RKO (cell line): ENCODE data around the gene CYTH4.
"Not testable (repeated sequence)": the region's sequence is repeated elsewhere in the genome, so short reads cannot be mapped to it uniquely, and the experiment has no call there.

ENCODE experiments used
- DNase-seq: peaks from one replicate; pipeline ENCODE4 v3.0.0-alpha.2; 2016; ENCODE audit warnings: low spot score

CYTH4 gene

GRCh38 chr22:37310815-37311595, 28.7 kb downstream of the CYTH4 start:
- DNase-seq = no peak

GRCh38 chr22:37311761-37312312, 29.5 kb downstream of the CYTH4 start:
- no peak for DNase-seq

- no peak for DNase-seq
Observed at GRCh38 chr22:37312549-37313183, 30.4 kb downstream of the CYTH4 start.

GRCh38 chr22:37313376-37314314, 31.3 kb downstream of the CYTH4 start:
- DNase-seq = no peak

- DNase-seq = no peak
Observed at GRCh38 chr22:37314315-37315074, 32.2 kb downstream of the CYTH4 start.

- DNase-seq = no peak
Observed at GRCh38 chr22:37316405-37316804, 34.1 kb downstream of the CYTH4 start.

- DNase-seq = peak; percentile 85
Observed at GRCh38 chr22:37316875-37317371, 34.6 kb downstream of the CYTH4 start.

GRCh38 chr22:37317698-37318210, 35.4 kb downstream of the CYTH4 start:
- DNase-seq = no peak

- no peak for DNase-seq
Observed at GRCh38 chr22:37318364-37319109, 36.2 kb downstream of the CYTH4 start.

GRCh38 chr22:37319469-37319868, 37.2 kb downstream of the CYTH4 start:
- no peak for DNase-seq

- no peak for DNase-seq
Observed at GRCh38 chr22:37320726-37321677, 38.7 kb downstream of the CYTH4 start.

GRCh38 chr22:37324340-37325038, 42.2 kb downstream of the CYTH4 start:
- DNase-seq = no peak

GRCh38 chr22:37325039-37325395, 42.7 kb downstream of the CYTH4 start:
- DNase-seq = no peak

- DNase-seq = no peak
Observed at GRCh38 chr22:37326726-37327125, 44.4 kb downstream of the CYTH4 start.

- peak; percentile 87 for DNase-seq
Observed at GRCh38 chr22:37328017-37328416, 45.7 kb downstream of the CYTH4 start.

GRCh38 chr22:37328538-37329237, 46.4 kb downstream of the CYTH4 start:
- not testable (repeated sequence) for DNase-seq

GRCh38 chr22:37329238-37330140, 47.2 kb downstream of the CYTH4 start:
- DNase-seq = peak; percentile 76
